CD4-positive, alpha-beta T cell treated with Interleukin-12 subunit alpha and Interleukin-12 subunit beta, for 1 hour (primary cell): ENCODE measurements around the gene MTERF4.

Experiments
- DNase-seq: peaks from one replicate; pipeline ENCODE4 v3.0.0-alpha.2; 2020

MTERF4 gene

DNA sequence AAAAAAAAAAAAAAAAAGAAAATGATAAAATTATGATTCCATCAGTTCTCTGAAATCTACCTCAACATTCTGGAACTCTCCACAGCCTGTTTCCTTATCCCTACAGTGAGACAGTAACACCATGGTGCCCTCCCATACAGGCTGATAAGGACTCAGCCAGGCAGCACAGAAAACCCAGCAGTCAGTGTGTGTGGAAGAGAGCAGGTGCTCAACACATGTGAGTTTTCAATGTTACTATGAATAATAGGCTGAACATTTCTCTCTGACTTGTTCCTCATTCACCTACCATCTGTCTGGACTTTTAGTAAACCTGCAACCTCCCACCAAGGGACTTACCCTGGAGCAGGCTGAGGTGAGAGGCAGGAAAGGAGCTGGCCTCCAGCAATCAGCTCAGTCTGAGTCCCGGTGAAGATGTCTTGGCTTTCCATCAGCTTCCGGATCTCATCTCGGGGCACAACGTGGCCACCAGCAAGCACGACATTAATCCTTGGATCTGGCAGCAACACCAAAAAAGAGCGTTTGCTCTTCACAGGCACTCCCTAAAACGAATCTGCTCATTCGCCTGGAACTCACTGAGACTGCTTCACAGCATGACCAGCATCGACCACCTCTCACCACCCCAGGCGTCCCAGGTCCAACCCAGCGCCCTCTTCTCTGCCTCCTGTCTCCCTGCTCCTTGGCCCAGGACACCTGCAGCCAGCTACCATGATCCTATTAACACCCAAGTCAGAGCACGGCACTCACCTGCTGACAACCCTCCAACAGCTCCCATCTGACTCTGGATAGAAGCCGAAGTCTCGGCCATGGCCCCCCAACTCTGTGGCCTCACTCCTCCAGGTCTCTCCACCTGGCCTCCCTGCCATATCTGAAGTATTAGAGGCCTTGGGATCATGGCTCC, 30.7 kb upstream of the MTERF4 start:
- DNase-seq: no peak

DNA sequence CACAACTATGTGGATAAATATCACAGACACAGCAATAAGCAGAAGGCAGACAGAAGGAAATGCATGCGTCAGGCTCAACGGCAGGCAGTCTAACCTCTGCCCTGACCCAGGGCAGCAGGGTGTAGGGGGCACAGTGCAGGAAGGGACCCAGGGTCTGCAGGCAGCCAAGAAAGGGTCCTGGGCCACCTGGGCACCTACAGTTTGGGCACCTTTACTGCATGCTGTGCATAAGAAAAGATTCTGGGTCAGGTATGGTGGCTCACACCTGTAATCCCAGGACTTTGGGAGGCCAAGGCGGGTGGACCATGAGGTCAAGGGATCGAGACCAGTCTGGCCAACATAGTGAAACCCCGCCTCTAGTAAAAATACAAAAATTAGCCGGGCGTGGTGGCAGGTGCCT, 29.4 kb upstream of the MTERF4 start:
- no peak for DNase-seq

DNA sequence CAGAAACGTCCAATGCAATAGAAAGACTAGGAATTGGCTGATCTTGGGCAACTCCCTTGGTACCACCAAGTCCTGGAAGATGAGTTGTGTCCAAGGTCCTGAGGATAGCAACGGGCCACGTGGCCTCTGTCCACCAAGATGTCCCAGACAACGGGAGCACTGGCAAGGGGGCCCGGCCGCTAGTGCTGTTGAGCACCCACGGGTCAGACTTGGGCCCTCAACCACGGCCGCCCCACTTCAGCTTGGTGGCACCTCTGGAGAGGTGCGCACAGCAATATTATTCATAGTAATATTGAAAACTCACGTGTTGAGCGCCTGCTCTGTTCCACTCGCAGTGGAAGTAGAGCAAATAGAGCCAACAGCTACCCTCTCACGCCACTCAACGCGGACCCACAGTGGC, 28.2 kb upstream of the MTERF4 start:
- DNase-seq: no peak

DNA sequence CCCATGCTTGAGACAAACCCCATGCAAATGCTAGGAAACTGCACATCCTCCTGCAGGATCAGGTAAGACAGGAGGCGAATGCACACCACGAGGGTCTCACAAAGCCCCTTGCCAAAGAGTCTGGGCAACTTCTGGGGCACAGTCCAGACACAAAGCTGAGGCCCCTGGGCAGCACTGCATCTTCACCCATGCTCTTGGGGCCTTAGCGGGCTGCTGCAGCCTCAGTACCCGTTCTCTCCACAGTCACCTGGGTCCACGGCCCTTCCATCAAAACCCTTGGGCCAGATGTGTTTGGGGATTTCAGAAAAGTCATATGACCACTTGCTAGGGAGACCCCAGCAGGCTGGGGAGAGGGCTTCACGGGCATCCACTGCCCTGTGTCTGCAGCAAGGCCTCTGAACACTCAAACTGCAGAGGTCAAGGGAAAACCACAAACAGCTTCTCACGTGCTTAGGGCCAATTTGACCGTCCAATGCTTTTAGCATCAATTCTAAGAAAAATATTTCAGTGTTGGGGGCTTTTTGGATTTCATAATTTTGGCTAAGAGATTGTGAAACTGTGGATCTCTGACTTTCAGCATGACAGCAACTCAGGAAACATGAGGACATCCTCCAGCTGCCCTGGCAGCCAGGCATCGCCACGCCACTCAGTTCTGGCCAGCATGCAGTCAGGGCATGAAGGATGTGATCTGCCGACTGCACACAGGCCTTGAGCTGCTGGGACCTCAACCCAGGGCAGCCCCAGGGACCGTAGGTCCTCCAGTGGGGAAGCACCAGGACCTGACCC, 27.2 kb upstream of the MTERF4 start:
- no peak for DNase-seq

DNA sequence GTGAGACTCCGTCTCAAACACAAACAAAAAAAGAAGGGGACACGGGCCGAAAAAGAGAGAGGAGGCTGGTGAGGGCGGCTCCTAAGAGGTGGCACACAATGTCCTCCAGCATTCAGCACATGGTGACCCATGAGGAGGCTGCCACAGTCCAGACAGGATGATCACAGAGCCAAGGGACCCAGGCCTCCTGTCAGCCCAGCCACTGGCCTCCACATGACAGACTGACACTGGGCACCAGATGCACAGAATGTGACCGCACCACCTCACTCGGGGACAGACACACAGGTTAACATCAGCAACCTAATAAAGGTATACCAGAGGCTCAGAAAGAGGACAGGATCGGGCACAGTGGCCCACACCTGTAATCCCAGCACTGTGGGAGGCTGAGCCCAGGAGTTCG, 26.2 kb upstream of the MTERF4 start:
- no peak for DNase-seq

DNA sequence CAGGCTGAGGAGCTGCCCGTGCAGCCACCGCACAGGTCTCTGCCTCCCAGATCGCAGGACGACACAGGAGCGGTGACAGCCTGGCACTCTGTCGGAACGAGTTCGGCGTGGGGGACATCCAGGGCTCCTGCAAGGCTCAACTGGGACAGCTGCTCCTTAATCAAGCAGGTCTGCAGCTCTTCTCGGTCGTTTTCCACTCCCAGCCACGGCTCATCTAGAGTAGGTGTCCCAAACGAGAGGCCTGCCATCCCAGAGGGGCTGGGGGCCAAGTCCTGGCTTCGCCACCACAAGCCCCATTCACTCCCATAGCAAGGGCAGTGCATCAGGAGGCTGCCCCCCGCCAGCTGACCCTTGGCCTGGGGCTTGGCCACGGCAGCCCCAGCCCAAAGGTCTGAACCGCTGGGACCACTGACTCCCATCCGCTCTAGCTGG, 24.7 kb upstream of the MTERF4 start:
- no peak for DNase-seq

DNA sequence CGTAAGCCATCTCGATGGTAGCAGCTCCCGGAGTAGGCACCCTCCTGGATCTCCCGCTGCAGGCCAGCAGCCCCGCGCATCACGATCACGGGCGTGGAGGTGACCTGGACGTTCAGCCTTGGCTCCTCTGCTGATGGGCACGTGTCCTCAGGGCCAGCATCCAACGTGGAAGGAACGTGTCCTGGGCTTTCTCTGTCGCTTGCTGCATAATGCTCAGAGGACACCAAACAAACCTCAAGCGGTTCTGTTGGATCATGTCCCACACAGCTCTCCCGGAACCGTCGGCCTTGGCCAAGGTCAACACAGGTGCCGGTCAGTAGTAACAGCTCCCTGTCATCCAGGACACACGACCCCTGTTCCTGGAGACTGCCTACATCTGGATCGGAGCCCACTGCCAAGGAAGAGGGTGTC, 24.1 kb upstream of the MTERF4 start:
- no peak for DNase-seq

DNA sequence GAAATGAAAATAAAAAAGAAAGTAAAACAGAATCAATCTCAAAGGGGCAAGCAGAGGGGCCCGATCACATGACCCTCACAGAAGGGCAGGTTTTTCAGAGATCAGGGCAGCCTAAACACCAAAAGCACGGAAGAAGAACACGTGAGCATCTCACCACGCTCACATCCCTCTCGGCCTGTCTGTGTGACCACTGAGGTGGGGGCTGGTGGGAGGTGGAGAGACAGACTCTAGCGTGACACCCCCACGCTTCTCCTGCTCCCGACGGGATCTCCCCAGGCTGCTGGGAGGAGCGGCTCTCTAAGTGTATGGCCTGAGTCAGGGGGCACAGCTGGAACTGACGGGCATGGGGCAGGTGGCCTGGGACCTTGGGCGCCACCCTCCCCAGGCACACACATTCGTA, 23.5 kb upstream of the MTERF4 start:
- no peak for DNase-seq

DNA sequence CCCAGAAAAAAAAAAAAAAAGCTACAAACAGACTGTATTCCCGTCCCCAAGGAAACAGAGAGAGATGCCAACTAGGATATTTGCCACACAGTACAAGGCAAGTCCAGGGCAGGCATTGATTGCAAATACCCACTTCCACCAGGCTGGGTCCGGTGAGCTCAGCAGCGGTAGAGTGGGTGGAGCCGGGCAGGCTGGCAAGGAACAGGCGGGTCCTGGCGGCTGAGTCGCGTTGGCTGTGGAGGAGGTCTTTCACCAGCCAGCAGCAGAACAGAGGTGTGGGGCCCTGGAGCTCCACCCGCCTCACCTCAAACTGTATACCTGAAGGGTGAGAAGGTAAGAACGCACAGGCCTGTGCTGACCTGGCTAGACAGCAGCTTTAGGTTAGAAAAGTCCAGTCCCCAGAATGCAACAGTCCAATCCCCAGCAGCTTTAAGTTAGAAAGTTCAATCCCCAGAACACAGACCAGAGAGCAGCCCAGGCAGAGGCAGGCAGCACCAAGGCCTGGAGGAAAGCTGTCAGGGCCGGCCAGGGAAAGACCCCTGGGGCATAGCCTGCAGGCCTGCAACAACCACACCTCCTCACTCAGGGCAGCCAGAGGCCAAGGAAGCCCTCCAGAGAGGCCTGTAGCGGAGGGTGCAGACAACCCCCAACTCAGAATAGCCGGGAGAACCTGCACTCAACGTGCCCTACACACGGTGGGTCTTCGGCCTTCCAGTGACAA, 21.9 kb upstream of the MTERF4 start:
- peak; percentile 65 for DNase-seq

DNA sequence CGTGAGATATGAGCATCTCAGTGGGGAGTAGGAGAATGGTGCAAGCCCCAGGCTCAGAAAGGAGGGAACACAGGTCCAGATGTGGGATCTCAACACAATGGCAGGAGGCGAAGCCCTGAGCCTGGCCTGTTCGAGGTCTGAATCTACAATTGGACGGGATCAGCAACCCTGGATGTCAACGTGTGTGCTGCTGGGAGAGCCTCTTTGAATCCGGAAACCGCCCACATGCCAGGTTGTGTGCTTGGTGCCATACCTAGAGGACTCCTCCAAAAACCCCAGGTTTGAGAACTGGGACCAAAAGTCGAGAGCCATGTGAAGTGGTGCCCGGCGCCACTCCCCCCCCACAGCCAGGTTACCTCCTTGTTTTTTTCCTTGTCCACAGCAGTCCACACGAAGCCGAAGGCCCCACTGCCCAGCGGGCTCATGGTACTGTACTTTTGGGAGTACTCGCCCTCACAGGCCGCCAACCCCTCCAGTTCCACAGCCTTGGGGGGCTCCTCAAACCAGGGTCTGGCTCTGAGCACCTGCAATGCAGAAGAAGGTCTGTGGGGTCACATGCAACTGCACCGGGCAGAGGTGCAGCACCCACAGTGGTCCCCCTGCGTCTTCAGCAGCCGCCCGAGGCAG, 20.4 kb upstream of the MTERF4 start:
- no peak for DNase-seq

DNA sequence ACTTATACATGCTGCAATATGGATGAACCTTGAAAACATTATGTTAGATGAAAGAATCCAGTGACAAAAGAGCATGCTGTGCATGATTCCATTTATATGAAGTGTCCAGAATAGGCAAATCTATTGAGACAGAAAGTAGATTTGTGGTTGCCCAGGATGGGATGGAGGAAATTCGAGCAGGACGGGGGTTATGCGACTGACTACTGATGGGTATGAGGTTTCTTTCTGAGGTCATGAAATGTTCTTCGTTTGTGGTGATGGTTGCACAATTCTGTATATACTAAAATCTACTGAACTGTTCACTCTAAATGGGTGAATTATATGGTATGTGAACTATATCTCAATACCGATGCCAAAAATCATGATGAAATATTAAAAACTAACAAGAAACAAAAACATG, 18.9 kb upstream of the MTERF4 start:
- DNase-seq: no peak

DNA sequence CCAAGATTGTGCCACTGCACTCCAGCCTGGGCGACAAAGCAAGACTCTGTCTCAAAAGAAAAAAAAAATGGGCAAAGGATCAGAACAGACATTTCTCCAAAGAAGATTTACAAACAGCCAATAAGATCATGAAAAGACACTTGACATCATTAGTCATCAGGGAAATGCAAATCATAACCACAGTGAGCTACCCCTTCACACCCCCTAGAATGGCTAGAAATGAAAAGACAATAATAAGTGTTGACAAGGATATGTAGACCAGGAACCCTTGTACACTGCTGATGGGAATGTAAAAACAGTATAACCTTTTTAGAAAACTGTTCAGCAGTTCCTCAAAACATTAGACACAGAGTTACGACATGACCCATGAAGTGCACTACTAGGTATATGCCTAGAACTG, 18.4 kb upstream of the MTERF4 start:
- DNase-seq: no peak

DNA sequence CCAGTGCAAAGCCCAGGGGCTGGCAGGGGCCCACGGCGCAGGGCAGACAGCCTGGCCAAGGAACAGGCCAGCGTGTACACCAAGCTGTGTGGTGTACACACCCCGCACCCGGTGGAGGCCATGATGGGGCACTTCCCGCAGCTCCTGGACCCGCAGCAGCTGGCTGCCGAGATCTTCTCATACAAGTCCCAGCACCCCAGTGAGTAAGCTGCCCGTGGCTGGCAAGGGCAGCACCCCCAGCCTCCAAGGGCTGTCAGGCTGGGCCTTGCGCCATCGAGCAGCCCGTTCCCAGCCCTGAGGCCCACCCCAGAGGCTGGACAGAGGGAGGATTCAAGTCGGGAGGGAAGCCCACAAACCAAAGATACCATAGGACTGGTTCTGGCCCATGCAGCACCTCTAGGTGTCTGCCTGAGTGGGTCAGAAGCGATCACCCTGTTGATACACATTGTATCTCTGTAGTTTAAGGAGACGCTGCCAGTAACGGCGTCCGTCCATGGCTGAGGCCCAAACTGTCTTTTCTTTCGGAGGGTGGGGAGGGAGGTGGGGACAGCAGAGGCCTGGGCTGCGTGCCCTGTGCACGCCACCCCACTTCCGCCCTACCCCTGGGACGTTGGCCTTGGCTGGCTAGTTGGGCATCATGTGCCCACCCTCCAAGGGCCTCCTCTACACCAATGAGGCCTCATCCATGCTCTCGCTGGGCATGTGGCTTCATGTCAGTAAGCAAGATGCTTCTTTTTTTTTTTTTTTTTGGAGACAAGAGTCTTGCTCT, 16.8 kb upstream of the MTERF4 start:
- no peak for DNase-seq

DNA sequence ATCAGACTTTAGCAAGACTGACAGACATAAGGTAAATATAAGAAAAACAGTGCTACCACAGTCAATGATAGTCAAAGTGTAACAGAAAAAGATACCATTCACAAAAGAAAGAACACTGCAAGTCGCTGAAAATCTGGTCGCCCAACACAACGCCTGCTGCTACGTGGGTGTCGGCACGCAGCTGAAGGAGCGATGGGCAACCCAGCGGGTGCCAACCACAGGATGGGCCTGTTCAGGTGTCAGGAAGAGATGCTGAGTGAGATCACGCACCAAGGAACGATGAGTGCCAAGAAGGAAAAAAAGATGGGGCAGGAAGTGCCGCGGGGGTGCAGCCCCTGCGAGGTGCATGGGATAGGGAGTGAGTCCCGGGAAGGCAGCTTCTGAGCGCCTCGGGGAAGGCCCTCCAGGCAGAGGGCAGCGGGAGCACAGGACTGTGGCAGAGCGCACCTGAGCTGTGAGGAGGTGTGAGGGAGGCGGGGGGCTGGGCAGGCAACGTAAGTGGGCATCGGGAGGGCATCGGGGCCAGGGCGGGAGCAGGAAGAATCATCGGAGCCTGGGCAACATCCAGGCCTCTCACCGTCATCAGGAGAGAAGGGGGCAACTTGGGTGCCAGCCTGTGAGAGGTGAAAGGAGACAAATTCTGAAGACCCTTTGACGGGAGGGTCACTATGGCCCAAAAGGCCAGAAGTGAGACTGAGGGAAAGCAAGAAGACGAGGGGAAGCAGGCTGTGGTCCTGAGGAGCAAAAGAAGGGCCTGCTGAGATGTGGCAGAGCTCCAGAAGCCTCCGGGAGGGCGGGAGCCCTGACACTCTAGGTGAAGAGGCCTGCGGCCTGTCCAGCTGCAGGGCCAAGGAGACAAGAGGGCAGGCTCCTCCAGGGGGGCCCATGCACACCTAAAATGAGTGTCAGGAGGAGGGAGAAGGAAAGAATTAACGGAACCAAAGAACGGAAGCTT, 14.8 kb upstream of the MTERF4 start:
- DNase-seq: no peak

DNA sequence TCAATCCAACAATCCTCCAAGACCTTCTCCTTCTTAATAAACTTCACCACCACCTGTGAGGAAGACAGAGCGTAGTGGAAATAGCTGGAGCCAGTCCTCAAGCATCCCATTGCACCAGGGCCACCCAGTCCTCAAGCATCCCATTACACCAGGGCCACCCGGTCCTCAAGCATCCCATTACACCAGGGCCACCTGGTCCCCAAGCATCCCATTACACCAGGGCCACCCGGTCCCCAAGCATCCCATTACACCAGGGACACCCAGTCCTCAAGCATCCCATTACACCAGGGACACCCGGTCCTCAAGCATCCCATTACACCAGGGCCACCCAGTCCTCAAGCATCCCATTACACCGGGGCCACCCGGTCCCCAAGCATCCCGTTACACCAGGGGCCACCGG, 13.3 kb upstream of the MTERF4 start:
- no peak for DNase-seq

DNA sequence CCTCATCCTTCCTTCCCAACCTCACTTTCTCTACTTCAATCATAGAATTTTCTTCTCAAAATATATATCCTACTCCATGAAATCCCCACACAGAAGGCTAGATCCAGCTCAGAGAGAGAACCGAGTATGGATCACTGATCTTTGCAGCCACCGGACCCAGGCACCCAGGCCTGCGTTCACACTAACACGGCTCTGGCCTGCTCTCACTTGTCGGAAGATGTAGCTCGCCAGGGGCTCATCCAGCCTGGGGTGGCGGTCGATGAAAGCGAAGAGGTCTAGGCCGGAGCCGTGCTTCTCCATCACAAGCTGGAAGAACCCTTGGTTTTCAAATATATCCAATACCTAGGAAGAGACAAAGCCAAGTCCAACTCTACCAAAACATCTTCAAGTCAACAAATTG, 12.7 kb upstream of the MTERF4 start:
- DNase-seq: no peak

DNA sequence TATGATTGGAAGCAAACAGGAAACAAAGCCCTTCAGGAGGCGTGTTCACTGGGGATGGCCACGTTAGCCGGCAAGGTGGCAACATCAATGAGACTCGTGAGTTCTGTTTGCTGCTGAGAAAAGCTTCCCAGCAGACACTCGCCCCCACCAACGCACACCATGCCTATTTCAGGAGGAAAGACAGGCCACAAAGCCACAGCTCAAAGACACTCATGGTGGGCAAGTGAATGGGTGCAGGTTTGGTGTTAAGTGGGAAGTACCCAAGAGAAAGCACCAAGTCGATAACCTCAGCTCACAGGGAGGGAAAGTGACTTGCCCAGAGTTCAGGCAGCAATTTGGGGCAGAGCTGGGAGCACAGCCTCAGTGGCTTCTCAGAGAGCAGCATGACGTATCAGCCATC, 10.5 kb upstream of the MTERF4 start:
- peak; percentile 66 for DNase-seq

DNA sequence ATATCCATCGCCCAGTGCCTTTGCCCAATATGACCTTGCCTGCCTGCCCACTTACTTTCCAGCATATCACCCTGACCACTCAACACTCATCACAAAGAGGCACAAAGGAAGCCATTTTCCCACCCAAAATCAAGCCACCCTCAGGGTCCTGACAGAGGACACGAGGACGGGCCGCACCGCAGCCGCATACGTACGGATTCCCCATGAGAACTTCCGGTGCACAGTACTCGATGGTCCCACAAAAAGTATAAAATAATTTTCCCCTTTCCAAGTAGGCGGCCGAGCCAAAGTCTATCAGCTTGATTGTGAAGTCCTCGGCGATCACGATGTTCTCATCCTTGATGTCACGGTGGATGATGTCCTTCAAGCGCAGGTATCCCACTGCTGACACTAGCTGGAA, 10.0 kb upstream of the MTERF4 start:
- DNase-seq: no peak

DNA sequence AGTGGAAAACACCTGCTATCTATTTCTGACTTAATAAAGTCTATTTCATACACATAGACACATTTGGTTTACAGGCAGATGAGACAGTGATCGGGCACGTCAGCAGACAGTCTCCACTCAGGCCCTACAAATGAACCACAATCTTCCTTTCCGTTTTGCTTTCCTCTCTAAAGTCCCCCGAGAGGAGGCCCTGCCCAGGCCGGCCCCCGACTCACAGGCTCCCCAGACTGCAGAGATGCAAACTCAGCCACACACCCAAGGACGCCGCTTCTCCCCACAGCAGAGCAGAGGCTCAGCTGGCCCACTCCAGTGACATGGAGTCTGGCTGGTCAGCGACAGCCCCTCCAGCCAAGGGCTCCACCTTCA, 9.3 kb upstream of the MTERF4 start:
- peak; percentile 52 for DNase-seq

DNA sequence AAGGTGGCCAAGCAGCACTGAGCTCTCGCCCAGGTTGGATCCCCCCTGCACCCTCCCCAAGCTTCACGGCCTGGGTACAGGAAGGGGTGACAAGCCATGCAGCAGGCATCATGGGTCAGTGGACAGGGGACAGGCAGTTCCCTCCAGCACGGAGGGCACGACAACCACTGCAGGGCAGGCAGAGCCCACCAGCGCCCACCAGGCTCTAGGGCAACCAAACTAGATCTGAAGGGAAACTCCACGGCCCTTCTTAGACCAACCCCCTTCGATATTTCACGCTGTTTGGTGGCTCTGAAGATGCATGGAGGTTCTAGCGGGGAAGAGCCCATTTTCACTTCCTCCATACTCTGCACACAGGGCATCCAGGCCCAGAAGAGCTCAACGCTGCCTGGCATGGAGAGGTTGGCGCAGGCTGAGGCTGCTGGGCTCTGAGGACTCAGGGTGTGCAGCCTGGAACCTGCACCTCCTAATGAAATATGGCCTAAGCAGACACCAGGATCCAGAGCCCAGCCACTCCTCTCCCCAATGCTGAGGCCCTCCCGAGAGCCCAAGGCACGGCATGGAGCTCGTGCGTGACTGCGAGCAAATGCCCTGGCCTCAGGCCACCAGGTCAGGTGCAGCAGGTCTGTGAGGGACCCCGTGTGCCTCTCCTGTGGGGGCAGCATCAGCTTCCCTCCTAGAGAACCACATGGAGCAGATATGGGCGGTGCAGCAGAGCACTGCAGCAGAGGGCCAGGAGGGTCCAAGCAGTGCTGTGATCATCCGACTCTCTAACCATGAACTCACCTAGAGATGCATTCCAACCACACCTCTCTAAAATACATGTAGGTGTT, 8.7 kb upstream of the MTERF4 start:
- DNase-seq: no peak
